ENCODE measurements around the gene CELSR2.

CELSR2 gene

GRCh38 chr1:109263597-109264378, 14.4 kb downstream of the CELSR2 start:
- DNase-seq (ENCODE audit: low read depth), result peak; percentile 29

- DNase-seq (ENCODE audit: low read depth), result no peak
Observed at GRCh38 chr1:109264379-109264755, 15.0 kb downstream of the CELSR2 start.

GRCh38 chr1:109265016-109265415, 15.7 kb downstream of the CELSR2 start:
- DNase-seq (ENCODE audit: low read depth), result no peak

- no peak for DNase-seq (ENCODE audit: low read depth)
Observed at GRCh38 chr1:109265741-109266330, 16.5 kb downstream of the CELSR2 start.

- DNase-seq (ENCODE audit: low read depth), result no peak
Observed at GRCh38 chr1:109266965-109267364, 17.6 kb downstream of the CELSR2 start.

- DNase-seq (ENCODE audit: low read depth), result no peak
Observed at GRCh38 chr1:109267743-109268300, 18.5 kb downstream of the CELSR2 start.

- no peak for DNase-seq (ENCODE audit: low read depth)
Observed at GRCh38 chr1:109268431-109269211, 19.3 kb downstream of the CELSR2 start.

GRCh38 chr1:109269212-109269980, 20.1 kb downstream of the CELSR2 start:
- no peak for DNase-seq (ENCODE audit: low read depth)

GRCh38 chr1:109269981-109270622, 20.8 kb downstream of the CELSR2 start:
- DNase-seq (ENCODE audit: low read depth), result no peak

- DNase-seq (ENCODE audit: low read depth), result no peak
Observed at GRCh38 chr1:109270623-109271317, 21.4 kb downstream of the CELSR2 start.

GRCh38 chr1:109271458-109271857, 22.1 kb downstream of the CELSR2 start:
- no peak for DNase-seq (ENCODE audit: low read depth)

- DNase-seq (ENCODE audit: low read depth), result no peak
Observed at GRCh38 chr1:109272021-109272799, 22.9 kb downstream of the CELSR2 start.

GRCh38 chr1:109272831-109273547, 23.6 kb downstream of the CELSR2 start:
- DNase-seq (ENCODE audit: low read depth), result no peak

- no peak for DNase-seq (ENCODE audit: low read depth)
Observed at GRCh38 chr1:109273570-109274288, 24.4 kb downstream of the CELSR2 start.

GRCh38 chr1:109274533-109275476, 25.5 kb downstream of the CELSR2 start:
- DNase-seq (ENCODE audit: low read depth), result no peak

GRCh38 chr1:109275706-109276345, 26.5 kb downstream of the CELSR2 start:
- DNase-seq (ENCODE audit: low read depth), result no peak

Data from T-helper 22 cell (primary cell).